Fibroblast of skin of abdomen (primary cell): ENCODE results near the gene APOB. TPM values are rescaled to one million over a fixed set of nuclear protein-coding genes. Genes with fewer than 3 reads are reported as not detected.

Source experiments
- DNase-seq: peaks from one replicate; pipeline ENCODE4 v3.0.0-alpha.2; 2013
- polyA plus RNA-seq, 2 experiments: library from polyadenylated mRNA; unstranded; fragments of 120-200 nt; gene quantifications; one replicate each; pipeline ENCODE4 v1.2.1, GENCODE V29; 2013; ENCODE audit not compliant: insufficient read length in 2 of 2

Gene APOB
- polyA plus RNA-seq (2013, experiment 1 of 2; ENCODE audit: insufficient read length): not detected
- 0.01 TPM for polyA plus RNA-seq (2013, experiment 2 of 2; ENCODE audit: insufficient read length)

- DNase-seq: no peak
Observed at GRCh38 chr2:21043744-21044532, at the start of gene APOB. Gene APOB, minus strand, starts transcription at chr2:21044073. Its CDS starts 128 bp downstream, at chr2:21043945.

- no peak for DNase-seq
Observed at GRCh38 chr2:21092308-21092869, 48.5 kb upstream of the APOB start.

GRCh38 chr2:21084401-21084800 is 40.5 kb upstream of the APOB start:
- no peak for DNase-seq

GRCh38 chr2:21083482-21083881 is 39.6 kb upstream of the APOB start:
- DNase-seq: no peak

- no peak for DNase-seq
Observed at GRCh38 chr2:21078296-21078695, 34.4 kb upstream of the APOB start.

- DNase-seq: no peak
Observed at GRCh38 chr2:21072477-21073242, 28.8 kb upstream of the APOB start.

- no peak for DNase-seq
Observed at GRCh38 chr2:21070341-21071257, 26.7 kb upstream of the APOB start.

GRCh38 chr2:21069746-21070340 is 26.0 kb upstream of the APOB start:
- DNase-seq: no peak

GRCh38 chr2:21067859-21068537 is 24.1 kb upstream of the APOB start:
- DNase-seq: no peak

- DNase-seq: no peak
Observed at GRCh38 chr2:21067125-21067524, 23.3 kb upstream of the APOB start.

- DNase-seq: no peak
Observed at GRCh38 chr2:21059885-21060610, 16.2 kb upstream of the APOB start.

- no peak for DNase-seq
Observed at GRCh38 chr2:21057097-21057496, 13.2 kb upstream of the APOB start.

- no peak for DNase-seq
Observed at GRCh38 chr2:21055879-21056790, 12.3 kb upstream of the APOB start.

GRCh38 chr2:21055451-21055850 is 11.6 kb upstream of the APOB start:
- no peak for DNase-seq

GRCh38 chr2:21054011-21054410 is 10.1 kb upstream of the APOB start:
- no peak for DNase-seq

- no peak for DNase-seq
Observed at GRCh38 chr2:21052044-21052443, 8.2 kb upstream of the APOB start.

- DNase-seq: no peak
Observed at GRCh38 chr2:21050164-21050563, 6.3 kb upstream of the APOB start.

- peak; percentile 7 for DNase-seq
Observed at GRCh38 chr2:21047141-21048009, 3.5 kb upstream of the APOB start.
